ENCODE data around the gene GNAS.
A peak's percentile ranks its signal among the peaks of the same experiment; 100 is the strongest.

DNA sequence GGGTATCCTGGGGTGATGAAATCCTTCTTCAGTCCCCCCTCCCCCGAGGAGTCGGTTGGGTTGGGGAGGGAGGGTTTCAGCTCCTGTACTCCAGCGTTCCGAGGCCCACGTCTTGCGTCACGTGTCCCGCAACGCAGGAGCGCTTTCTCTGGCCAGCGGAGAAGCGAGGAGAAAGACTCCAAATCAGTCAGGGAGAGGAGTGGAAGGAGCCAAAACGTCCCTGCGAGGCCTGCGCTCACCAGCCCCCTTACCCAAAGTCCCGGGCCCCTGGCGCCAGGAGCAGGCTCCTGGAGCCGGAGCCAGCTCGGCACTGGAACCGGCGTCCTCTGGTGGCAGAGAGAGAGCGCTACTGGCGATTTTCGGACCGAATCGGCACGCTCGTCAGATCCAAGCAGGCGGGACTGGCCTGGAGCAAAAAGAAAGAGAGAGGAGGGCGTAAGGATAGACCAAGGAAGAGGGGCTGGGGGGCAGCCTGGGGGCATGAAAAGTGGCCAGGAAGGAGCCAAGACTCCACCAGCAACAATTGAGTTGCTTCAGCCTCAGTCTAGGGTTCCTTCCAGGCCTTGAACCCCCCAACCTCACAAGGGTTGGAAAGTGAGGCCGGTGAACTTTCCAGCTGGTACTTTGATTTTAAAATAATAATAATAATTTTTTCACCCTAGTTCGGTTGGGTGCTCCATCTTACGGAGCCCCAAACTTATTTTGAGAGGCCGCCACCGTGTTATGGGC is at the start of gene GNAS:
- TF ChIP-seq CTCF (optimal IDR thresholded peaks at IDR 0.05 in 1 of 3, IDR thresholded peaks at IDR 0.05 in 1 of 3, conservative IDR thresholded peaks at IDR 0.05 in 1 of 3; ENCODE audit: extremely low read depth in 1 of 3, insufficient read depth in 2 of 3, low read length in 3 of 3) (peak; percentile 56 to 85 (median 68)), EZH2 (IDR thresholded peaks at IDR 0.05; ENCODE audit: low read length) (no peak)

Measured in keratinocyte (primary cell).